CD4-positive, alpha-beta T cell treated with Interferon gamma for 1 hour (primary cell): ENCODE measurements around the gene TCP11L1.
"Not testable (repeated sequence)": the region's sequence is repeated elsewhere in the genome, so short reads cannot be mapped to it uniquely, and the experiment has no call there.

Source experiments
- DNase-seq: peaks from one replicate; pipeline ENCODE4 v3.0.0-alpha.2; 2020

Gene TCP11L1

GRCh38 chr11:33039274-33040032 is at the start of gene TCP11L1:
TSS of gene TCP11L1 (plus strand) at chr11:33039572. CDS start at chr11:33043774, 4,202 bp downstream.
- peak; percentile 77 for DNase-seq

GRCh38 chr11:32990481-32990880 is 48.9 kb upstream of the TCP11L1 start:
- no peak for DNase-seq

DNA sequence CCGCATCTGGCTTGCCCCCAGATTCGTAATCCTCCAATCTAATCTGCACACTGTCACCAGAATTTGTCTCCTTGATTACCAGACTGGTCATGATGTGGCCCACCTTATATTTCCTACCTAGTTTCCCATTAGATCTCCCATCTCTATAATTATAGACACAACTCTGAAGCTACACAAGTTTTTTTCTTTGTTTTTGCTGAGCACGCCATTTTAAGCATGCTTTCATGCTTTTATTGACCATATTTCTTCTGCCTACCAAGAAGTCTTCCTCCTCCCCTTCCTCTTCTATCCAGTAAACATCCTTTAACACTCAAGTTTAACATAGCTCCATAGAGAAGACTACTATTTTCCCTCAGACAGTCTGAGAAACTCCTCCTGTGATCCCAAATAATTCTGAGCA is 47.9 kb upstream of the TCP11L1 start:
- no peak for DNase-seq

GRCh38 chr11:32991898-32992297 is 47.5 kb upstream of the TCP11L1 start:
- no peak for DNase-seq

DNA sequence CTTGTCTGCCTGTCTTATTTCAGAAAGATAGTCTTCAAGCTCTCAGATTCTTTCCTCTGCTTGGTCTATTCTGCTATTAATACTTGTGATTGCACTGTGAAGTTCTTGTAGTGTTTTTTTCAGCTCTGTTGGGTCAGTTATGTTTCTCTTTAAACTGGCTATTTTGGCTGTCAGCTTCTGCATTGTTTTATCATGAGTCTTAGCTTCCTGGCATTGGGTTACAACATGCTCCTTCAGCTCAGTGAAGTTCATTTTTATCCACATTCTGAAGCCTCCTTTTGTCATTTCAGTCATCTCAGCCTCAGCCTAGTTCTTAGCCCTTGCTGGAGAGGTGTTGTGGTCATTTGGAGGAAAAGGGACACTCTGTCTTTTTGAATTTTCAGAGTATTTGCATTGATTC is 39.2 kb upstream of the TCP11L1 start:
- DNase-seq: no peak

- no peak for DNase-seq
These were observed 38.1 kb upstream of the TCP11L1 start for GRCh38 chr11:33001281-33001680.

DNA sequence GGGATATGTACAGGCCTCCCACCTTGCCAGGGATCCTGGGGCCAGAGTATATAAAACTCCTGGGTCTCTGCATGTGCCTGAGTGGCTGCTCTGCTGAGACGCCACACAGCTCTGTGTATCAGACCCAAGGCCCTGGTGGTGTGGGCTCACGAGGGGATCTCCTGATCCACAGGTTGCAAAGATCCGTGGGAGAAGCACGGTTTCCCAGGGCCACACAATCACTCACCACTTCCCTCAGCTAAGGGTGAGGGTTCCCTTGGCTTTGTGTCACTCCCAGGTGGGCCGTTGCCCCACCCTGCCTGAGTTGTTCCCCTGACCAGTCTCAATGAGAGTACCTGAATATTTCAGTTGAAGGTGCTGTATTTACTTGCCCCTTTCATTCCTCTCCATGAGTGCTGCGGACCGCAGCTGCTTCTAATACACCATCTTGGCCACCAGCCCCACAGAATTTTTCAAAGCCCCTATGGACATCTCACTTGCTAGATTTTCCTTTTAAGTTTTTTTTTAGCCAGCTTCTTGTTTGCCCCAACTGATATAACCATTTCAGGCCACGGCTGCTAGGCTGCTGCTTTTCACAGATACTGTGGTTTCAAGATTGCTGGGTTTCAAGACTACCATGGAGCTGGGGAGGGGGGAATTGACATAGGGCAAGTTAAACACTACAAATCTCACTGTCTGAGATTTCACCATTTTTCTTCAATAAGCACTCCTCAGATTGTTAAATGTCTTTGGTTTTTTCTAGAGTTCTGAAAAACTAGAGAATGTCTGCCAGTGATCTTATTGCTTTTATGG is 37.4 kb upstream of the TCP11L1 start:
- no peak for DNase-seq

- DNase-seq: peak; percentile 24
These were observed 34.2 kb upstream of the TCP11L1 start for GRCh38 chr11:33005175-33005574.

GRCh38 chr11:33006010-33006409 is 33.4 kb upstream of the TCP11L1 start:
- DNase-seq: no peak

- DNase-seq: no peak
These were observed 25.6 kb upstream of the TCP11L1 start for GRCh38 chr11:33013755-33014154.

DNA sequence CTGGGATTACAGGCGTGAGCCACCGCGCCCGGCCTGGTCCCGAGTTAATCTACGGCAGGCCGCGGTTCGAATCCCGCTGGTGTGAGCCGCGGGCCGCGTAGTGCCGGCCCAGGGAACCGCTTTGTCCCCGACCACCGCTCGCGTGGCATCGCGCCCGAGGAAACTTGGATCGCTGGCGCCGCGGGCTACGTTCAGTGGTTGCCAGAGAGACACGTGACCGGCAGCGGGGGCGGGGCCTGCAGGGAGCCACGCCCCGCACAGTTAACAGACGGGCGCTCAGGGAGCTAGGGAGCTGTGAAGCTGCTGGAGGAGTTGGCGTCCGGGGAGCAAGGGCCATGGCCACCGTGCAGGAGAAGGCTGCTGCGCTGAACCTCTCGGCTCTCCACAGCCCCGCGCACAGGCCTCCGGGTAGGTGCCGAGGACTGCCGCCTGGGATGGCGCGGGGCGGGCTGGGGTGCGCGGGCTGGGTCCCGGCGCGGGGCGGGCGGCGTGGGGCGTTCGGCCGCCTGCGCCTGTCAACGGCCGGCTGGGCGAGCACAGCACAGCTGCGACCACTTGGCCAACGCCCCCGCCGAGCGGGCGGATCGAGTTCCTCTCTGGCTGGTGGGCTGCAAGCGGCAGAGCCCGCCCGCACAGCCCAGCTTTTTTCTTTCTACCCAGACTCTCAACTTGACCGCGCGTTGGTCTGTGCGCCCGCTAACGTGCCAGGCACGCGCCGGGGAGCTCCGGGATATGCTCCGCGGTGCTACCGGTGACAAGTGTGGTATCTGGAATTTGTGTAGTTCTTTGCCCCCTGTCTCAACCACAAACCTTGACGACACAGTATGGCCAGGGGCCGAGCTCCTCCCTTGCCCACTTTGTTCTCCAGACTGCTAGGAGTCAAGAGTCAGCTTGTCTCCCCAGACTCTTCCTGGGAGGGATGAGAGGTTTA is 23.5 kb upstream of the TCP11L1 start, which contains the start of gene DEPDC7:
Gene DEPDC7, plus strand, starts transcription at position 258 of the 931 bp plus-strand sequence. Its CDS starts 78 bp downstream, at position 336.
- peak; percentile 83 for DNase-seq

DNA sequence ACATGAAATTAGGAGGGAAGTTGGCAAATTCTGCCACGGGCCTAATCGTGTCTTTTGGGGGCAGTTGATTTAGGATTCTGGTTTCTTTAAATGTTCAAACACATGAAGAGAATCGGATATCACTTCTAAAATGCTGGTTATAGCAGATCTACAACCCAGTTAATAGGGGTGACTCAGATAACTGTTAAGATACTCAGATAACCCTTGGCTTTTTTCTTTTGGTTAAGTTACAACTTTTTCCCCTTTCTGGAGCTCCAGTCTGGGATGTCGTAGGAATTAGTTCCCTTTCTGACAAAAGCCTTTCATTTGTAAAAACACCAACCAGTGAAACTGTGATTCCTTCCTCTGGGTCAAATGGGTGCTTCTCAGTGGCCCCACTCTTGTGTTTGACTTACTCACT is 22.7 kb upstream of the TCP11L1 start:
- no peak for DNase-seq

- no peak for DNase-seq
These were observed 21.9 kb upstream of the TCP11L1 start for GRCh38 chr11:33017478-33017877.

GRCh38 chr11:33017965-33018364 is 21.4 kb upstream of the TCP11L1 start:
- DNase-seq: no peak

GRCh38 chr11:33018840-33019239 is 20.5 kb upstream of the TCP11L1 start:
- DNase-seq: no peak

DNA sequence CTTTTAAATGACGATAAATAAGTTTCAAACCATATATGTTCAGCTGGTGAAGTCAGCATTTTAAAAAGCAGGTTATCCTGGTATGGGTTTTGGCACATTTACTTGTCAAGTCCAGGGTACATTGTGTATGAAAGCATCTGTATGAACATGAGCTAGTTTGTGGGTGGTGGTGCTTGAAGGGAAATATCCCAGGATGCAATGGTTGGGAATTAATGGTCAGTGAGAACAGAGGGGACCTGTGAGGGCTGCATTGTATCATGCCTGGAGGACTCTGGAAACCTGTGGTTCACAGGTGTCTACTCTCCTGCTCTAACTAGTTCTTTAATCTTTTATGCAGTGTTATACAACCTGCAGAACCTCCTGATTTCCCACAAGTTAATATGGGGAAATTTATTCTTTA is 17.9 kb upstream of the TCP11L1 start:
- DNase-seq: no peak

DNA sequence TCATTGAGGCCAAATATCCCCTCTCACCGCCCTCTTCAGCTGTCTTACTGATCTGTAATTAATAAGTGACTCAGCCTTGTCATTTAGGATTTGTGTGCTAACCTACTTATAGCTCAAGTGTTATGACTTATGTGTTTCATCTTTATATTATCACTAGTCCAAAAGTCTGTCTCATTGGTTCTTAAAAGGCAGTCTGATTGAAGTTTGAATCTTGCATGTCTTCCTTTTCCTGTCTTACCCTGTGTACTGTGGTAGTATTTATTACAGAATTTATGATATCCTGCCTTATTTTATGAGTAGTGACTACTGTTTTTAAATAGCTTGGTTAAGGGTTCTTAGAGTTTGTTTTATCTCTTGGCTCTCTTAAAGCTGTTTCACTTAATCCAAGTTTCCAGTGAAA is 17.4 kb upstream of the TCP11L1 start:
- DNase-seq: no peak

GRCh38 chr11:33025339-33025722 is 14.0 kb upstream of the TCP11L1 start:
- no peak for DNase-seq

DNA sequence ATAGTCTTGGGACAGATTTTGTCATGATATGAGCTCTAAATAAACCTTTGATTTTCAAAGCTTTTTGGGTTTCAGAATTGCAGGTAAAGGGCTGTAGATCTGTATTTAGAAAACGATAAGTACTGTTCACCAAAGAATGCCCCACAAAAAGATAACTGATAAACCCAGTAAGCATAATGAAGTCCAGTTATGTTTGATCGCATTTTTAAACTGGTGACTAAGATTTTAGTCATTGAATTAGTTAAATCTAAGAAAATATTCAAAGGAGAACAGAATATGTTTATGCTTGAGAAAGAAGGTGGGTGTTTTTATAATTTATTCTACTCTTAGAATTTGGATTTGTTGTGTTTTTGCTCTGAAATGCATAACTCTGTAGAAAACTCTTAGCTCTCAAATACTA is 12.1 kb upstream of the TCP11L1 start:
- no peak for DNase-seq

GRCh38 chr11:33027846-33028536 is 11.4 kb upstream of the TCP11L1 start:
- no peak for DNase-seq

DNA sequence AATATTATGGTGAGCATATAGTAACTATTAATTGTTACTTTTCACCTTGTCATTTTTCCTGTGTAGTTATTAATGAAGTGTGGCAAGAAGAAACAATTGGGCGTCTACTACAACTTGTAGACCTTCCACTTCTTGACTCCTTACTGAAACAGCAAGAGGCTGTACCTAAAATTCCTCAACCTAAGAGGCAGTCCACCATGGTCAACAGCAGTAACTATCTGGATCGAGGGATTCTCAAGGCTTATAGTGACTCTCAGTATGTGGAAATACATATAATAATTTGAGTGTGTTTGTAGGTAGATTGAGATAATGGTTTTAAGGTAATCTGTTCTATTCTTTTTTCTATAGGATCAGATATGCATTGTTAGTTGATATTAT is 10.8 kb upstream of the TCP11L1 start:
- no peak for DNase-seq

GRCh38 chr11:33029218-33029617 is 10.2 kb upstream of the TCP11L1 start:
- not testable (repeated sequence) for DNase-seq
